Liver (tissue), 9 donors: ENCODE data around the gene SDR9C7. TPM values are rescaled to one million over a fixed set of nuclear protein-coding genes. Genes with fewer than 3 reads are reported as not detected.
A peak's percentile ranks its signal among the peaks of the same experiment; 100 is the strongest.
"Not testable (repeated sequence)": the region's sequence is repeated elsewhere in the genome, so short reads cannot be mapped to it uniquely, and the experiment has no call there.

Experiments used
- DNase-seq: peaks from one replicate; pipeline ENCODE4 v3.0.0-alpha.2; 2017; ENCODE audit warnings: low spot score
- H3K27ac ChIP-seq, 2 donors: one replicate each; pipeline ENCODE4 v1.7.0; 2013; ENCODE audit warnings: inconsistent platforms in 2 of 2, low read length in 2 of 2, control low read depth in 1 of 2, low read depth in 1 of 2, mild to moderate bottlenecking in 1 of 2
- H3K27me3 ChIP-seq, 4 donors: one replicate each; pipeline versions ENCODE4 v1.6.1 to v1.7.0; 2013; ENCODE audit warnings: low read length in 3 of 4, inconsistent platforms in 1 of 4, mild to moderate bottlenecking in 1 of 4, moderate library complexity in 1 of 4; ENCODE audit not compliant: control insufficient read depth in 4 of 4, insufficient read depth in 4 of 4
- H3K36me3 ChIP-seq, 4 donors: one replicate each; pipeline versions ENCODE4 v1.6.1 to v1.7.0; 2013; ENCODE audit warnings: low read length in 3 of 4, mild to moderate bottlenecking in 3 of 4, low read depth in 1 of 4, moderate library complexity in 1 of 4; ENCODE audit not compliant: control insufficient read depth in 4 of 4, insufficient read depth in 3 of 4
- H3K4me1 ChIP-seq, 4 donors: one replicate each; pipeline versions ENCODE4 v1.6.1 to v1.7.0; 2013; ENCODE audit warnings: low read length in 3 of 4, mild to moderate bottlenecking in 3 of 4, moderate library complexity in 1 of 4; ENCODE audit not compliant: control insufficient read depth in 4 of 4, insufficient read depth in 4 of 4
- H3K4me3 ChIP-seq, 3 donors: one replicate each; pipeline versions ENCODE4 v1.6.1 to v1.7.0; 2013; ENCODE audit warnings: low read length in 3 of 3, control low read depth in 1 of 3, low read depth in 1 of 3, mild to moderate bottlenecking in 1 of 3
- H3K9ac ChIP-seq, 2 donors: one replicate each; pipeline ENCODE4 v1.7.0; 2013; ENCODE audit warnings: low read length in 2 of 2, mild to moderate bottlenecking in 2 of 2, moderate library complexity in 2 of 2, control low read depth in 1 of 2, low read depth in 1 of 2
- H3K9me3 ChIP-seq, 4 donors: one replicate each; pipeline versions ENCODE4 v1.6.1 to v1.7.0; 2013; ENCODE audit warnings: low read length in 3 of 4; ENCODE audit not compliant: control insufficient read depth in 4 of 4
- ATF3 ChIP-seq: IDR thresholded peaks from 2 replicates; pipeline ENCODE4 v1.6.1; 2016; ENCODE audit warnings: antibody characterized with exemption
- EGR1 ChIP-seq, 2 donors: IDR thresholded peaks; 2 replicates each; pipeline ENCODE4 v1.6.1; 2016 to 2018; ENCODE audit warnings: antibody characterized with exemption in 2 of 2, low read depth in 2 of 2
- FOXA1 ChIP-seq: IDR thresholded peaks from 2 replicates; pipeline ENCODE4 v1.6.1; 2016; ENCODE audit warnings: antibody characterized with exemption
- FOXA2 ChIP-seq: IDR thresholded peaks from 2 replicates; pipeline ENCODE4 v1.6.1; 2016; ENCODE audit warnings: antibody characterized with exemption
- GABPA ChIP-seq, 2 donors: IDR thresholded peaks in 1 of 2; conservative IDR thresholded peaks in 1 of 2; 2 replicates each; pipeline ENCODE4 v1.6.1; 2016; ENCODE audit warnings: antibody characterized with exemption in 2 of 2, mild to moderate bottlenecking in 1 of 2, moderate library complexity in 1 of 2
- HNF4A ChIP-seq, 2 donors: conservative IDR thresholded peaks; 2 replicates each; pipeline ENCODE4 v1.6.1; 2016; ENCODE audit warnings: antibody characterized with exemption in 2 of 2, mild to moderate bottlenecking in 2 of 2
- HNF4G ChIP-seq: IDR thresholded peaks from 2 replicates; pipeline ENCODE4 v1.6.1; 2016; ENCODE audit warnings: antibody characterized with exemption
- JUND ChIP-seq, 2 donors: IDR thresholded peaks; 2 replicates each; pipeline ENCODE4 v1.6.1; 2016; ENCODE audit warnings: antibody characterized with exemption in 2 of 2
- MAX ChIP-seq: IDR thresholded peaks from 2 replicates; pipeline ENCODE4 v1.6.1; 2016; ENCODE audit warnings: antibody characterized with exemption
- NR2F2 ChIP-seq: IDR thresholded peaks from 2 replicates; pipeline ENCODE4 v1.6.1; 2016; ENCODE audit warnings: antibody characterized with exemption
- RAD21 ChIP-seq, 2 donors: IDR thresholded peaks; 2 replicates each; pipeline ENCODE4 v1.6.1; 2016; ENCODE audit warnings: antibody characterized with exemption in 2 of 2, mild to moderate bottlenecking in 2 of 2
- REST ChIP-seq: IDR thresholded peaks from 2 replicates; pipeline ENCODE4 v1.6.1; 2016; ENCODE audit warnings: antibody characterized with exemption, mild to moderate bottlenecking
- RXRA ChIP-seq, 2 donors: IDR thresholded peaks; 2 replicates each; pipeline ENCODE4 v1.6.1; 2017 to 2018; ENCODE audit warnings: antibody characterized with exemption in 2 of 2, mild to moderate bottlenecking in 1 of 2
- SP1 ChIP-seq: IDR thresholded peaks from 2 replicates; pipeline ENCODE4 v1.6.1; 2018; ENCODE audit warnings: antibody characterized with exemption, mild to moderate bottlenecking
- TAF1 ChIP-seq: conservative IDR thresholded peaks from 2 replicates; pipeline ENCODE4 v1.6.1; 2016; ENCODE audit warnings: antibody characterized with exemption, mild to moderate bottlenecking
- ZBTB33 ChIP-seq: IDR thresholded peaks from 2 replicates; pipeline ENCODE4 v1.6.1; 2016; ENCODE audit warnings: antibody characterized with exemption
- WGBS: extraction: QIAGEN DNeasy Blood & Tissue Kit; methylation state at CpG from one replicate; pipeline ENCODE4 v1.1.7; 2013; 5-methylcytosine and 5-hydroxymethylcytosine counted together
- polyA plus RNA-seq, 2 donors: library from polyadenylated mRNA; stranded (reverse) in 1 of 2; unstranded in 1 of 2; fragments of 200-250 nt in 1 of 2; fragments of >200 nt in 1 of 2; fragmentation: Nextera tagmentation in 1 of 2; extraction: Ambion mirVana in 1 of 2; gene quantifications; one replicate each; pipeline versions ENCODE4 v1.2.1 to v1.2.3, GENCODE V29; 2013 to 2015
- total RNA-seq, 2 donors: library from RNA; depleted of rRNA; stranded (reverse); fragments of >200 nt; gene quantifications; one replicate each; pipeline ENCODE4 v1.2.3, GENCODE V29; 2014
- donor health status: healthy.
- donor health status: healthy.
- donor health status: healthy.
- donor health status: healthy.
- donor health status: healthy.

The SDR9C7 gene
- total and polyA plus RNA-seq, 4 donors, result not detected

- H3K27me3 ChIP-seq, result no peaks in the 10 kb centered on the region
- no peak overlapping the region for H3K9ac ChIP-seq
- no peak overlapping the region for H3K4me3 ChIP-seq
- H3K36me3 ChIP-seq, result no peaks in the 10 kb centered on the region
- WGBS, result 97% methylated on average over 4 of the region's 4 CpGs
- no peak overlapping the region for H3K27ac ChIP-seq
- TF ChIP-seq TAF1 (no peak), SP1 (no peak)
- H3K4me1 ChIP-seq, result peaks cover 4 to 27% (median 15%) of the 10 kb centered on the region in 4 donors
- DNase-seq, result peak; percentile 16
- no peaks in the 10 kb centered on the region for H3K9me3 ChIP-seq
Measured at GRCh38 chr12:56983386-56983785, 49.2 kb upstream of the SDR9C7 start.

- peak; percentile 16 for DNase-seq
- not testable (repeated sequence) for H3K27ac ChIP-seq, H3K4me3 ChIP-seq, H3K36me3 ChIP-seq, H3K9ac ChIP-seq, H3K27me3 ChIP-seq, H3K9me3 ChIP-seq
- 90% methylated on average over 3 of the region's 3 CpGs for WGBS
- H3K4me1 ChIP-seq, result peaks cover 4 to 26% (median 16%) of the 10 kb centered on the region in 4 donors
Measured at GRCh38 chr12:56982578-56983236, 48.5 kb upstream of the SDR9C7 start.

- no peak for TF ChIP-seq ZBTB33
- TF ChIP-seq ATF3, result no peak
- TF ChIP-seq GABPA (IDR thresholded peaks at IDR 0.05 in 1 of 2, conservative IDR thresholded peaks at IDR 0.05 in 1 of 2), result no peak
- no peak for TF ChIP-seq MAX
- no peak for TF ChIP-seq NR2F2
- TF ChIP-seq FOXA1, result no peak
- no peak for TF ChIP-seq EGR1 (IDR thresholded peaks at IDR 0.05; ENCODE audit: low read depth in 2 of 2)
- TF ChIP-seq RXRA (IDR thresholded peaks at IDR 0.05), result no peak
- TF ChIP-seq REST, result no peak
- no peak for TF ChIP-seq SP1
- no peak for TF ChIP-seq HNF4A (conservative IDR thresholded peaks at IDR 0.05)
- no peak for TF ChIP-seq TAF1
- TF ChIP-seq JUND (IDR thresholded peaks at IDR 0.05), result no peak
- no peak for TF ChIP-seq RAD21 (IDR thresholded peaks at IDR 0.05)
- TF ChIP-seq FOXA2, result no peak
- no peak for TF ChIP-seq HNF4G
Measured at GRCh38 chr12:56980941-56981530, 46.8 kb upstream of the SDR9C7 start.

More at GRCh38 chr12:56980941-56981530, 46.8 kb upstream of the SDR9C7 start:
- no peaks in the 10 kb centered on the region for H3K36me3 ChIP-seq
- H3K27me3 ChIP-seq, result no peaks in the 10 kb centered on the region
- H3K9me3 ChIP-seq, result no peaks in the 10 kb centered on the region
- H3K9ac ChIP-seq, result no peak overlapping the region
- peaks cover 2 to 15% (median 11%) of the 10 kb centered on the region in 4 donors for H3K4me1 ChIP-seq
- DNase-seq, result peak; percentile 19
- H3K27ac ChIP-seq, result no peak overlapping the region
- 98% methylated on average over 4 of the region's 4 CpGs for WGBS
- no peak overlapping the region for H3K4me3 ChIP-seq
